HepG2 (cell line): ENCODE measurements around the gene MDFI. TPM values are rescaled to one million over a fixed set of nuclear protein-coding genes. Genes with fewer than 3 reads are reported as not detected.

Source experiments
- AHR ChIP-seq: IDR thresholded peaks from 2 replicates; pipeline ENCODE4 v1.6.1; 2018; ENCODE audit warnings: missing genetic modification reagents, missing compliant biosample characterization
- CTCF ChIP-seq: sonication (generic); formaldehyde crosslinking; IDR thresholded peaks from 2 replicates; pipeline ENCODE4 v1.5.0; 2020; ENCODE audit warnings: mild to moderate bottlenecking, missing genetic modification reagents, moderate library complexity
- E2F5 ChIP-seq: sonication (generic); formaldehyde crosslinking; conservative IDR thresholded peaks from 2 replicates; pipeline ENCODE4 v1.4.0; 2020; ENCODE audit warnings: missing genetic modification reagents
- EHMT2 ChIP-seq: fragments of 200-600 bp; sonication (generic); IDR thresholded peaks from 2 replicates; pipeline ENCODE4 v1.7.0; 2017; ENCODE audit warnings: antibody characterized with exemption, low read depth, low read length, borderline replicate concordance
- FOXO1 ChIP-seq: sonication (generic); formaldehyde crosslinking; IDR thresholded peaks from 2 replicates; pipeline ENCODE4 v1.4.0; 2020; ENCODE audit warnings: missing genetic modification reagents
- GATAD2A ChIP-seq: IDR thresholded peaks from 2 replicates; pipeline ENCODE4 v1.6.1; 2016
- GFI1 ChIP-seq: sonication (generic); formaldehyde crosslinking; IDR thresholded peaks from 2 replicates; pipeline ENCODE4 v1.5.0; 2020; ENCODE audit warnings: missing genetic modification reagents, mild to moderate bottlenecking, borderline replicate concordance
- GZF1 ChIP-seq: sonication (generic); formaldehyde crosslinking; IDR thresholded peaks from 2 replicates; pipeline ENCODE4 v1.5.1; 2020; ENCODE audit warnings: mild to moderate bottlenecking, missing genetic modification reagents
- MATR3 ChIP-seq: sonication (generic); formaldehyde crosslinking; IDR thresholded peaks from 2 replicates; pipeline ENCODE4 v1.4.0; 2020; ENCODE audit warnings: missing genetic modification reagents
- MEIS1 ChIP-seq: sonication (generic); formaldehyde crosslinking; IDR thresholded peaks from 2 replicates; pipeline ENCODE4 v1.9.0; 2021; ENCODE audit warnings: mild to moderate bottlenecking, missing genetic modification reagents, moderate library complexity, borderline replicate concordance
- MXD4 ChIP-seq: IDR thresholded peaks from 2 replicates; pipeline ENCODE4 v1.6.1; 2016; ENCODE audit warnings: mild to moderate bottlenecking, missing biosample characterization, missing genetic modification reagents
- RELA ChIP-seq: sonication (generic); formaldehyde crosslinking; IDR thresholded peaks from 2 replicates; pipeline ENCODE4 v1.4.0; 2020; ENCODE audit warnings: missing genetic modification reagents
- SALL1 ChIP-seq: sonication (generic); formaldehyde crosslinking; IDR thresholded peaks from 2 replicates; pipeline ENCODE4 v1.8.0; 2022; ENCODE audit warnings: mild to moderate bottlenecking, missing genetic modification reagents
- SMAD3 ChIP-seq: sonication (generic); formaldehyde crosslinking; IDR thresholded peaks from 2 replicates; pipeline ENCODE4 v1.4.0; 2020; ENCODE audit warnings: missing genetic modification reagents
- SPEN ChIP-seq: sonication (generic); formaldehyde crosslinking; IDR thresholded peaks from 2 replicates; pipeline ENCODE4 v1.5.1; 2020; ENCODE audit warnings: low read depth, mild to moderate bottlenecking, missing genetic modification reagents
- ZC3H13 ChIP-seq: sonication (generic); formaldehyde crosslinking; IDR thresholded peaks from 2 replicates; pipeline ENCODE4 v1.8.1; 2023; ENCODE audit warnings: mild to moderate bottlenecking, missing genetic modification reagents, moderate library complexity
- ZHX1 ChIP-seq: sonication (generic); formaldehyde crosslinking; IDR thresholded peaks from 2 replicates; pipeline ENCODE4 v1.8.1; 2022; ENCODE audit warnings: low read depth, mild to moderate bottlenecking, missing genetic modification reagents
- ZMAT5 ChIP-seq: sonication (generic); formaldehyde crosslinking; IDR thresholded peaks from 2 replicates; pipeline ENCODE4 v1.5.0; 2020; ENCODE audit warnings: mild to moderate bottlenecking, low read depth, missing genetic modification reagents, borderline replicate concordance
- ZNF124 ChIP-seq: sonication (generic); formaldehyde crosslinking; IDR thresholded peaks from 2 replicates; pipeline ENCODE4 v1.4.0; 2020; ENCODE audit warnings: missing genetic modification reagents
- ZNF24 ChIP-seq: fragments of 450-650 bp; IDR thresholded peaks from 2 replicates; pipeline ENCODE4 v1.6.1; 2017; ENCODE audit warnings: antibody characterized with exemption, mild to moderate bottlenecking
- polyA plus RNA-seq, 8 experiments: library from polyadenylated mRNA; depleted of rRNA in 3 of 8; stranded (reverse) in 7 of 8; unstranded in 1 of 8; fragments of >200 nt; fragmentation: Illumina TruSeq in 4 of 8; extraction: Trizol in 4 of 8; gene quantifications; 2 replicates each; pipeline versions ENCODE4 v1.2.1 to v1.2.3, GENCODE V29; 2011 to 2016; ENCODE audit warnings: low read depth in 4 of 8, missing spikeins in 1 of 8, mixed read lengths in 1 of 8; ENCODE audit not compliant: insufficient read depth in 1 of 8
- total RNA-seq, 5 experiments: library from RNA; depleted of rRNA; stranded (reverse); fragments of >200 nt; fragmentation: Illumina TruSeq; extraction: Trizol; gene quantifications; 2 replicates each; pipeline ENCODE4 v1.2.3, GENCODE V29; 2016; ENCODE audit warnings: low read depth in 1 of 5
- TF ChIP-seq, protein P1 (sequence below): IDR thresholded peaks from 2 replicates; pipeline ENCODE4 v1.6.1; 2016; ENCODE audit warnings: missing compliant biosample characterization, missing genetic modification reagents, borderline replicate concordance
- TF ChIP-seq, protein P2 (sequence below): IDR thresholded peaks from 2 replicates; pipeline ENCODE4 v1.6.1; 2018; ENCODE audit warnings: missing genetic modification reagents

Gene MDFI
- total and polyA plus RNA-seq, 2 of the 13 experiments (the other 11 are each of a cell fraction or from before 2014, with no cell fraction given), result 0.28 TPM; not detected in 1

DNA sequence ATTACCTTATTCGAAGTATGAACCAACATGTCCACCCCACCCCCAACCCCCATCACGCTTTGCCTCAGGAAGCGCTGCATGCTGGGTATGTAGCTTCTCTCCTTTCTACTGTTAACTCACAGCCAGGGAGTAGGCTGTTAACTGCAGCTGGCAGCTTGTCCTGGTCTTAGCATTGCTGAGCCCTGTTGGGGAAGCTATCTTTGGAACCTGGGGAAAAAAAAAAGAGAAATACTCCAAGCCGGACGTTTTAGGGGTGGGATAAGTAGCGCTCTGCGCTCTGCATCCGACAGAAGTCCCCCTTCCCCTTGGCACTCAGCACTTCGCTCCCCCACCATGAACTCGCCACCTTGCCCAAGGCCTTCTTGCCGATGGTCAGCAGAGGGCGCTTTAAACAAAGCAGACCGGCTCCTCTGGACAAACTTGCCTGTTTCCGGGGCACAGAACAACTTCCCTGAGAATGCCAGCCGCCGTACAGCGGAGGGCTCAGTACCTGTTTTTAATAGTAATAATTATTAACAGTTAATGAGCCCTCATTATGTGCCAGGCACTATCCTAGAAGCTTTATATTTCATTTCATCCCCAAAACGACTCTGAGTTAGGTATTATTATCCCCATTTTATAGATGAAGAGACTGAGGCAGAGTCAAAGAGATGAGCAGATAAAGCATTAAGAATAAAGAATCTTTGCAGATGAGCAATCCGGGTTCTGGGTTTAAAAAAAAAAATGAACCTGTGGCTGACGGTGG is 35.2 kb upstream of the MDFI start (continued):
- no peak for TF ChIP-seq ZHX1
- TF ChIP-seq MATR3, result no peak
- no peak for TF ChIP-seq RELA (CRISPR knock-in tag)
- TF ChIP-seq, protein P1, sequence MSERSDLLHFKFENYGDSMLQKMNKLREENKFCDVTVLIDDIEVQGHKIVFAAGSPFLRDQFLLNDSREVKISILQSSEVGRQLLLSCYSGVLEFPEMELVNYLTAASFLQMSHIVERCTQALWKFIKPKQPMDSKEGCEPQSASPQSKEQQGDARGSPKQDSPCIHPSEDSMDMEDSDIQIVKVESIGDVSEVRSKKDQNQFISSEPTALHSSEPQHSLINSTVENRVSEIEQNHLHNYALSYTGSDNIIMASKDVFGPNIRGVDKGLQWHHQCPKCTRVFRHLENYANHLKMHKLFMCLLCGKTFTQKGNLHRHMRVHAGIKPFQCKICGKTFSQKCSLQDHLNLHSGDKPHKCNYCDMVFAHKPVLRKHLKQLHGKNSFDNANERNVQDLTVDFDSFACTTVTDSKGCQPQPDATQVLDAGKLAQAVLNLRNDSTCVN (CRISPR knock-in tag), result peak; percentile 35; the same call in 1 of the 2 replicates
- peak; percentile 23; the same call in 1 of the 2 replicates for TF ChIP-seq SMAD3 (CRISPR knock-in tag)
- TF ChIP-seq GFI1, result no peak
- TF ChIP-seq MXD4 (CRISPR knock-in tag), result peak; percentile 67; the same call in 1 of the 2 replicates
- no peak for TF ChIP-seq FOXO1
- TF ChIP-seq MEIS1, result peak; percentile 68; the same call in 1 of the 2 replicates
- no peak for TF ChIP-seq ZC3H13
- no peak for TF ChIP-seq EHMT2
- 0 out of 2 replicates have a peak, but pooled peaks have one; percentile 45 for TF ChIP-seq AHR (CRISPR knock-in tag)
- TF ChIP-seq ZMAT5 (CRISPR knock-in tag), result no peak
- TF ChIP-seq, protein P2, sequence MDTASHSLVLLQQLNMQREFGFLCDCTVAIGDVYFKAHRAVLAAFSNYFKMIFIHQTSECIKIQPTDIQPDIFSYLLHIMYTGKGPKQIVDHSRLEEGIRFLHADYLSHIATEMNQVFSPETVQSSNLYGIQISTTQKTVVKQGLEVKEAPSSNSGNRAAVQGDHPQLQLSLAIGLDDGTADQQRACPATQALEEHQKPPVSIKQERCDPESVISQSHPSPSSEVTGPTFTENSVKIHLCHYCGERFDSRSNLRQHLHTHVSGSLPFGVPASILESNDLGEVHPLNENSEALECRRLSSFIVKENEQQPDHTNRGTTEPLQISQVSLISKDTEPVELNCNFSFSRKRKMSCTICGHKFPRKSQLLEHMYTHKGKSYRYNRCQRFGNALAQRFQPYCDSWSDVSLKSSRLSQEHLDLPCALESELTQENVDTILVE (CRISPR knock-in tag), result 0 out of 2 replicates have a peak, but pooled peaks have one; percentile 59
- peak; percentile 31; the same call in 1 of the 2 replicates for TF ChIP-seq GZF1 (CRISPR knock-in tag)
- 0 out of 2 replicates have a peak, but pooled peaks have one; percentile 19 for TF ChIP-seq SPEN (CRISPR knock-in tag)
- TF ChIP-seq GATAD2A (CRISPR knock-in tag), result peak; percentile 36; the same call in 1 of the 2 replicates
- TF ChIP-seq CTCF, result peak; percentile 97
- TF ChIP-seq ZNF24, result no peak
- TF ChIP-seq ZNF124, result peak; percentile 82
- TF ChIP-seq SALL1 (CRISPR knock-in tag), result peak; percentile 41; the same call in 1 of the 2 replicates
- 0 out of 2 replicates have a peak, but pooled peaks have one; percentile 21 for TF ChIP-seq E2F5 (CRISPR knock-in tag)
